HepG2 (cell line): ENCODE measurements around the gene TNFAIP8L3.

ENCODE experiments used
- CTCF ChIP-seq: sonication (generic); formaldehyde crosslinking; IDR thresholded peaks from 2 replicates; pipeline ENCODE4 v1.5.0; 2020; ENCODE audit warnings: mild to moderate bottlenecking, missing genetic modification reagents, moderate library complexity
- ELF4 ChIP-seq: sonication (generic); formaldehyde crosslinking; IDR thresholded peaks from 2 replicates; pipeline ENCODE4 v1.5.0; 2020; ENCODE audit warnings: missing genetic modification reagents, mild to moderate bottlenecking, moderate library complexity, borderline replicate concordance
- EP300 ChIP-seq, 3 experiments: sonication (generic) in 1 of 3; formaldehyde crosslinking in 1 of 3; IDR thresholded peaks; 2 replicates each; pipeline versions ENCODE4 v1.5.1 to v1.6.1; 2011 to 2020; ENCODE audit warnings: low read depth in 2 of 3, low read length in 2 of 3, borderline replicate concordance in 1 of 3, improper control_type of control experiment in 1 of 3, mild to moderate bottlenecking in 1 of 3, missing genetic modification reagents in 1 of 3, moderate library complexity in 1 of 3
- HNRNPLL ChIP-seq: fragments of 200-400 bp; formaldehyde crosslinking; IDR thresholded peaks from 2 replicates; pipeline ENCODE4 v1.6.1; 2017; ENCODE audit warnings: mild to moderate bottlenecking, low read depth, low read length; ENCODE audit not compliant: poor library complexity, severe bottlenecking
- MEIS1 ChIP-seq: sonication (generic); formaldehyde crosslinking; IDR thresholded peaks from 2 replicates; pipeline ENCODE4 v1.9.0; 2021; ENCODE audit warnings: mild to moderate bottlenecking, missing genetic modification reagents, moderate library complexity, borderline replicate concordance
- MTA3 ChIP-seq: sonication (generic); formaldehyde crosslinking; IDR thresholded peaks from 2 replicates; pipeline ENCODE4 v1.4.0; 2020; ENCODE audit warnings: missing genetic modification reagents
- POLR2A ChIP-seq, 2 experiments: IDR thresholded peaks; 2 replicates each; pipeline ENCODE4 v1.6.1; 2011; ENCODE audit warnings: low read depth in 2 of 2, low read length in 2 of 2, mild to moderate bottlenecking in 1 of 2, moderate library complexity in 1 of 2; ENCODE audit not compliant: insufficient read depth in 1 of 2
- REST ChIP-seq, 2 experiments: IDR thresholded peaks; 2 replicates each; pipeline ENCODE4 v1.6.1; 2011 to 2012; ENCODE audit warnings: low read length in 2 of 2, borderline replicate concordance in 1 of 2, low read depth in 1 of 2, mild to moderate bottlenecking in 1 of 2, moderate library complexity in 1 of 2
- RFX1 ChIP-seq: fragments of 450-650 bp; IDR thresholded peaks from 2 replicates; pipeline ENCODE4 v1.6.1; 2017
- ZNF282 ChIP-seq: fragments of 450-650 bp; IDR thresholded peaks from 2 replicates; pipeline ENCODE4 v1.6.1; 2018; ENCODE audit not compliant: partially characterized antibody
- ZNF496 ChIP-seq: sonication (generic); formaldehyde crosslinking; IDR thresholded peaks from 2 replicates; pipeline ENCODE4 v1.8.1; 2023; ENCODE audit warnings: mild to moderate bottlenecking, moderate library complexity, missing genetic modification reagents; ENCODE audit not compliant: insufficient replicate concordance

GRCh38 chr15:51093488-51093838 is 1.2 kb downstream of the TNFAIP8L3 start:
- no peak for TF ChIP-seq ZNF282
- no peak for TF ChIP-seq REST (IDR thresholded peaks at IDR 0.05; ENCODE audit: borderline replicate concordance in 1 of 2, low read depth in 1 of 2, low read length in 2 of 2)
- TF ChIP-seq MTA3 (CRISPR knock-in tag) = no peak
- no peak for TF ChIP-seq RFX1
- TF ChIP-seq ZNF496 (CRISPR knock-in tag) = no peak
- TF ChIP-seq HNRNPLL = no peak
- no peak for TF ChIP-seq MEIS1 (CRISPR knock-in tag)
- no peak for TF ChIP-seq ELF4 (CRISPR knock-in tag)
- no peak for TF ChIP-seq CTCF (CRISPR knock-in tag)
- no peak for TF ChIP-seq EP300 (IDR thresholded peaks at IDR 0.05; ENCODE audit: low read depth in 2 of 2, low read length in 2 of 2)
- TF ChIP-seq EP300 (CRISPR knock-in tag; IDR thresholded peaks at IDR 0.05; ENCODE audit: borderline replicate concordance) = no peak
- no peak for TF ChIP-seq POLR2A (IDR thresholded peaks at IDR 0.05; ENCODE audit: insufficient read depth in 1 of 2, low read depth in 2 of 2, low read length in 2 of 2)
